GM21367 (cell line): Measurements from ENCODE around the gene HOXC10.

Source experiments
- ATAC-seq: cut with Tn5 transposase; IDR thresholded peaks from one replicate; pipeline ENCODE4 v1.9.1; 2021; ENCODE audit not compliant: unreplicated experiment

The HOXC10 gene

DNA sequence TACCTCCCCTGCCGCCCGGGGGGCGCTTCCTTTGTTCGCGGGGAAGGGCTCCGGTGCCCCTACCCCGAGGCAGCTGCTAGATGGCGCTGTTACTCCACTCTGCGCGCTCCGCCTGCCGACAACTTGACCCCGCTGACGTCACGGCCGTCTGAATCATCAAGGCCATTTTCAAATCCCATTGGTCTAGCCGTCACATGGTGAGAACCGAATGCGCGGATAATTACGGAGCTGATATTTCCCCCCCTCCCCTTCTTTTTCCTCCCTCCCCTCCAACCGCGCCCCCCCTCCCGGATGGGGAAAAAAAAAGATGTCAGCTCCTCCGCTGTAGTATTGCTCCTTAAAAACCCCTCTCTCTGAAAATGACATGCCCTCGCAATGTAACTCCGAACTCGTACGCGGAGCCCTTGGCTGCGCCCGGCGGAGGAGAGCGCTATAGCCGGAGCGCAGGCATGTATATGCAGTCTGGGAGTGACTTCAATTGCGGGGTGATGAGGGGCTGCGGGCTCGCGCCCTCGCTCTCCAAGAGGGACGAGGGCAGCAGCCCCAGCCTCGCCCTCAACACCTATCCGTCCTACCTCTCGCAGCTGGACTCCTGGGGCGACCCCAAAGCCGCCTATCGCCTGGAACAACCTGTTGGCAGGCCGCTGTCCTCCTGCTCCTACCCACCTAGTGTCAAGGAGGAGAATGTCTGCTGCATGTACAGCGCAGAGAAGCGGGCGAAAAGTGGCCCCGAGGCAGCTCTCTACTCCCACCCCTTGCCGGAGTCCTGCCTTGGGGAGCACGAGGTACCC, at the start of gene HOXC10:
Gene HOXC10 (plus strand): TSS at position 246 of the 791 bp plus-strand sequence. CDS start 114 bp downstream, at position 360.
- no peak for ATAC-seq

DNA sequence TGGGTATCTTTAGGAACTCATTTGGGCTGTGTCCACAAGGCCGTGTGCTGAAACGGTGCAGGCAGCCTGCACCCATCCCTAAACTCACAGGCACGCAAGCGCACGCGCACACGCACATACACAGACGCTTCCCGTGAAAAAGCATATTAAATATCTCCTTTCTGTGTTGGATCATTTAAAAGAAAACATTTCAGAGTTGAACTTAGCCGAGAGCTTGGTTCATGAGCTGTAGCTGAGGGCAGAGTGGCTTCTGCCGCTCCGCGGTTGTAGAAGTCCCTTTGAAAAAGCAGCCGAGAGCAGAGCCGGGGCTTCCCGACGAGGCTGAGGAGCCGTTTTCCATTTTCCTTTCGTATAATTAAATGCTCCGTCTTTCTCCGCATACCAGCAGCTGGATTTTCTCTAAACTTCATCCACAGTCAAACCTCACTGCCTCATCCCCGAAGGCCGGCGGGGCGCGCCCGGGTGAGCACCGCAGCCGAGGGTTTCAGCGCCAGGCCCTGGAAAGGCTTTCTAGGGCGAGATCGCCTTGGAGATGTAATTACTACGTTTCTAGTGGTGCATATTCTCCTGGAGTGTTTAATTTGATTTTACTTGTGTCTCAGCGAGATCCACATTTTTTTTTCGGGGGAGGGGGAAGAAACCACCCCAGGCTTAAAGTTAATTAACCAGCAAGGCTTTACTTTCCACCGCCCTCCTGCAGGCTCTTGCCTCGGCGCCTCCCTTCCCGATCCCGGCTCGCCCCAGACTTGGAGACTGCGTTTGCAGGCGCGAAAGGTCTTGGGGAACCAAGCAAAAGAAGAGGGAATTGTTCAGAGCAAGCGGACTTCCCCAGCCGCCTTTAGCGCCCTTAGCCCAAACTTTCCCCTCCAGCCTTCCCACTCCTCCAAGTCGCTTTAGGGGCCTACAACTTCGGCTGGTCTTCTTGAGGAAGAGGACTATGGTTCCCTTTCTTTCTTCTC, 49.3 kb upstream of the HOXC10 start:
- ATAC-seq, result no peak

DNA sequence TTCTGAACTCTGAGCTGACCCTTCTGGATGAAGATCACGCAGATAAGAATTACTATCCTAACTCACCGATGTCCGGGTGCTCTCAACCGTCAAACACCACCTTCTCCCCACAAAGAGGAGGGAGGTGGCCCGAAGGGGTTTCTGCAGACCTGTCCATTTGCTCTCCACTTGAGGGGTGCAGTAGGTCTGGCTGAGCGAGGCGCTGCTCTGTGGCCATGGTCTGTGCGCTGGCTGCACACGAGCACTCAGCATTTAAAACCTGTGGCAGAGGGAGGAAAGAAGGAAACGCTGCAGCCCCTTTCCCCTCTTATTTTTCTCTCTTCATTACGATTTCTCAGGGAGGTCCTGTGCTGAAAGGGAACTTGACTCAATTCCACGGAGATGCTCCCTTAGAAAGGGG, 47.8 kb upstream of the HOXC10 start:
- no peak for ATAC-seq

DNA sequence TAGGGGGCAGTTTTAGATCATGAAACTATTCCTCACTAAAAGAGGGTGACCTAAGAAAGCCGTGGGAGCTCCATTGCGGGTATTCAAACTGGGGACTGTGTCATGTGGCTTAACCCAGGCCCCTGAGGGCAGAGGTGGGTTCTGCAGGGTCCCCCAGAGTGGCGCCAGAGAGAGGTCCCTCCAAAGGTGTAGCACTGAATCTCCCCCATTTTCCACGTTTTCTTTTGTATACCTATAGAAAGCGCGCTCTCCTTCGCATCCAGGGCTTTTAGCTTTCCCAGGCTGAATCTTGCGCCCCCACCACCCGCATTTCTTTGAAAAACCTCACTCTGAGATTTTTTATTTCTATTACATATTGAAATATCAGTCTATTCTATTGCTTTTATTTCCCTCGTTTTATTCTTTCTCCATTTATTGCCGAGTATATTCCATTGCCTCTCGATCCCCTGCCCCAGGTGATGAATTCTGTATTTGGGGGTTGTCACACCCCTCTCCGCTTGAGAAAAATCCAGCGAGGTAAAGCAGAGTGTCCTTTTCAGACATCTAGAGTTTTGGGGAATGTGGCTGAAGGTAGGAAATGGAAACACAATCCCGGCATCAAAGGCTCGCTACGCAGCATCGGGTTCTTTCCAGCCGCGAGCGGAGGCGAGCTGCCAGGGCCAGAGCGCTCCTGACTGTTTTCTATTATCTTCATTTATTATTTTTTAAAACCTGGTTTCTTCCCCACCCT, 47.2 kb upstream of the HOXC10 start:
- ATAC-seq, result no peak

DNA sequence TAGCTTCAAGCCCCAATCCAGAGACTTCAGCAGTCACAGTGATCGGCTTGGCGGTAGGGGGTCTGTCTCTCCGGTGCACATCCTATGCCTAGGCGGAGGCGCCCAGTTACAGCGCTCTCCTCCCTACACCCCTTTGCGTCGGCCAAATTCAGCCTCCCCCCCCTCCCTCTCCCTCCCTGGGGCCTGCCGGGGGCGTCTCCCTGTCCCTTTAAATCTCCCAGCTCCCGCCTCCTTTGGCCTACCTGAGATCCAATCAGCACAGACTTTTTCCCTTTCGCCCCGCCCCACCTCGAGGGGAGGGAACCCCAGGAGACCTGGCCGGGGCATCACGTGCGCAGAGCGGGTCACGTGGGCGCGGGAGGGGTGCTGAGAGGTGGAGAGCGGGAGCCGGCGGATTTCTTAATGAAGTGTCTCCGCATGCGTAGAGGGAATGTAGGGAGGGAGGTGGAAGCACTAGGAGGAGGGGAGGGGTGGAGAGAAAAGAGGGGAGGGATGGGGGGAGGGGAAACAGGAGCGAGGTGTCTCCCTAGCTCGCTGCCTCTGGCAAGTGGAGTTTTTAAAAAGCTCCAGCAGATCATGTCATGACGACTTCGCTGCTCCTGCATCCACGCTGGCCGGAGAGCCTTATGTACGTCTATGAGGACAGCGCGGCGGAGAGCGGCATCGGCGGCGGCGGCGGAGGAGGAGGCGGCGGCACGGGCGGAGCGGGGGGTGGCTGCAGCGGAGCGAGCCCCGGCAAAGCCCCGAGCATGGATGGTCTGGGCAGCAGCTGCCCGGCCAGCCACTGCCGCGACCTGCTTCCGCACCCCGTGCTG, 46.4 kb upstream of the HOXC10 start, which contains the start of gene HOXC13:
Gene HOXC13 (plus strand): TSS at position 506 of the 815 bp plus-strand sequence. CDS start 76 bp downstream, at position 582.
- no peak for ATAC-seq

DNA sequence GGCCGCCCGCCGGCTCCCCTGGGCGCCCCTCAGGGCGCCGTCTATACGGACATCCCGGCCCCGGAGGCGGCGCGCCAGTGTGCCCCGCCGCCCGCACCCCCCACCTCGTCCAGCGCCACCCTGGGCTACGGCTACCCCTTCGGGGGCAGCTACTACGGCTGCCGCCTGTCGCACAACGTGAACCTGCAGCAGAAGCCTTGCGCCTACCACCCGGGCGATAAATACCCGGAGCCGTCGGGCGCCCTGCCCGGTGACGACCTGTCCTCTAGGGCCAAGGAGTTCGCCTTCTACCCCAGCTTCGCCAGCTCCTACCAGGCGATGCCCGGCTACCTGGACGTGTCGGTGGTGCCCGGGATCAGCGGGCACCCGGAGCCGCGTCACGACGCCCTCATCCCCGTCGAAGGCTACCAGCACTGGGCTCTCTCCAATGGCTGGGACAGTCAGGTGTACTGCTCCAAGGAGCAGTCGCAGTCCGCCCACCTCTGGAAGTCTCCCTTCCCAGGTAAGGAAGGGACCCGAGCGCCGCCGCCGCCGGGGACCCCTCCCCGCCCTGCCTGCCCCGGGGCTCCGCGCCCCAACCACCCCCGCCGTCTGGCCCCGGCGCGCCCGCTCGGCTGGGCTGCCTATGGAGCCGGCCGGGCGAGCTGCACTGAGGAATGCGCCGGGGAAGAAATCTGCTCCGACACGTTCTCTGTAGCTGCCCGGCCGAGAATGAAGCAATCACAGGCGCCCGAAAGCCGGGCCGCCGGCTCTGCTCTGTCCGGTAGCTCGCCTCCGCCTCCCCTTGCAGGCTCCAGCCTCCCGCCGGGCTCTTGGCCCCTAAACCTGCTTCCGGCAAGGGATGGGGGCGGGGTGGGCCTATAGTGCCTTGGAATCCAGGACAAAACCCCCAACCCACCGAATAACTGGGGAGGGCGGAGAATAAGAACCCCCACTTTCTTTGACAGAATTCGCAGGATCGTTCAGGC, 45.5 kb upstream of the HOXC10 start:
- no peak for ATAC-seq

DNA sequence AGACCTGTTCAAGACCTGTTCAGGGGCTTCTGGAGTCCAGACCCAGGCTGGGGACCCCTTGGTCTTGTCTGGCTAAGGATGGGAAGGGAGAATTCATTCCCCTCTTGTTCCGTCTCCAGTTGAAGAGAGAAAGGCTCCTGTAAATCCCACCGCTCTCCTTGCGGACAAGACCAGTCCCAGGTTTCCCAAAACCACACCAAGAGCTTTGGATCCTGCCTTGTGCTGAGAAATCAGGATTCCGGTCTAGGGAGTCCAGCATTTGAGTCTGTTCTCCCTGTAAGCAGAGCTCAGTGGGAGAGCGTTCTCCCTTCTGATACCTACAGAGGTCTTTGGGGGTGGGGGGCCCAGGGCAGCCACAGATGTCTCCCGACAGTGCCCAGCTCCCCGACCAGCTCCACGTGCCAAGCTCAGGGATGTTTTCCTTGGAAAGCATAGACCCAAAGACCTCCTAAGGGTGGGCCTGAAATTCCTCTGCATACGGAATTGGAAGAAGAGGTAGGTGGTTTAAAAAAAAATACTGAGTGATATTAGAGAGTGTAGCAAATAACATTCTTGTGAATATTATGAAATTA, 44.4 kb upstream of the HOXC10 start:
- ATAC-seq, result no peak

DNA sequence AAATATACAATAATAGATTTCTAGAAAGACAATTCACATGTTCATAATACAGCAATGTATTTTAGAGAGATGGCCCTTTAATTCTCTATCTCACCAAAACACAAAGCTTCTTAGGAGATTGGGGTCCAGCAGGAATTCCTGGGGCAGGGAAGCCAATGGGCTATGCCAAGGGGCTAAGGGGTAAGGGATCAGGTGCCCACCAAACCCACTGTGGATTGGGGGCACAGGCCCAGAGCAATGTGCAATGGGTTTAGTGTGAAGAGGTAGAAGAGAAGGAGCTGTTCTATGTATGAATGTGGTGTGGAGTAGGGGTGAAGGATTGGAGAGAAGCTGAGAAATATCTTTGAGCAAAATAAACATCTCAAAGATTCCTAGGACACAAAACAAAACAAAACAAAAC, 43.8 kb upstream of the HOXC10 start:
- no peak for ATAC-seq

DNA sequence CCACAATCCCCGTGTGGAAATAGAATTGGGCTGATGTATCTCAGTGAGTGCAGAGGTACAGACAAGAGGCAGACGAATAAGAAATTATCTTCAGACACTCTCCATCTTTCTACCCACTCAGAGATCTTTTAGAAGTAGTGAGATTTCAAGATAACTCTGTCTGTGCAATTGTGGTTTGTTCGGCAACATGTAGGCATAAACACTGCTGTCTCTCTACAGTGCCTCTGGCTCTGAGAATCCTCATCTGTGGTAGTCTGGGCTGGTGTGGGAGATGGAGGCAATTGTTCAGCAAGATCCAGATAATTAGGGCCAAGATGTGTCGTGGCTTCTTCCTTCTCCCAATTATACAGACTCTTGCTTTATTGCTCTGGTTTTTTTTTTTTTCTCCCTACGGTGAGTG, 43.2 kb upstream of the HOXC10 start:
- ATAC-seq, result no peak

DNA sequence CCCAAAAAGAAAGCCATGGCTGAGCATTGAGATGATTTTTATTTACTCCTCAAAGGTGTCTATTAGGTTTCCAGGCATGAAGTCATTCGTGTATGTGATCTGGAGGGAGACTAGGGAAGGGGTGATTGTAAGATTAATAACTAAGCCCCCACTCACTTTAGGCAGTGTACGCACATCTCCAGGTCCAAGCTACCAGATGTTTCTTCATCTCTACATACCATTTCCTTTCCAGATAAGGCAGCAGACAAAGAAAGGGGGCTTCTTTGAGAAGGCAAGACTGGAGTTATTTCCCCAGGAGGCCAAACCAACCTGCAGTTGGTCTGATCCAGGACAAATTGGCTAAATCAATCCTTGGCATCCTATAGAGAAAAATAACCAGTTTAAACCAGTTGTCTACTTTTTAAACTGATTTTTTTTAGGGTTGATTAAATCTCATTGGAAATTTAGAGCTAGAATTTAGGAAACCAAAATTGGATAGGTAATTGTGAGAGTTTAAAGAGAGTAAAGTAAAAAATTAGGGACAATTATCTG, 42.4 kb upstream of the HOXC10 start:
- ATAC-seq, result no peak

DNA sequence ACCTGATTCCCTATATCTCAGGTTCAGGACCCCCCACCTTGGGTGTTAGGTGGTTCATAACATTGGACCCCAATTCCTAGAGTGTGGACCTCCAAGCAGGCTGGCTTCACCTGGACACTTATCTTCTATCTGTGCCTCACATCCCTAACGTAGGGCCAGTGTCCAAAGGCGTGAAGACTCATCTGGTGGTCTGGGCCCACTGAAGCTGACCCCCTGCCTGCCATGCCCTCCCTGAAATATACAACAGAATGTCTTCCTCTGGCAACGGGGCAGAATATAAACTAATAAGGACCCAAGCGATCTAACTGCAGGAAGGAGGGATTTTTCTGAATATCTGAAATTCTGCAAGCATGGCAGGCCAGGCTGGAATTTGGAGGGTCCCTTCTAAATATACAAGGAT, 40.7 kb upstream of the HOXC10 start:
- ATAC-seq, result no peak

DNA sequence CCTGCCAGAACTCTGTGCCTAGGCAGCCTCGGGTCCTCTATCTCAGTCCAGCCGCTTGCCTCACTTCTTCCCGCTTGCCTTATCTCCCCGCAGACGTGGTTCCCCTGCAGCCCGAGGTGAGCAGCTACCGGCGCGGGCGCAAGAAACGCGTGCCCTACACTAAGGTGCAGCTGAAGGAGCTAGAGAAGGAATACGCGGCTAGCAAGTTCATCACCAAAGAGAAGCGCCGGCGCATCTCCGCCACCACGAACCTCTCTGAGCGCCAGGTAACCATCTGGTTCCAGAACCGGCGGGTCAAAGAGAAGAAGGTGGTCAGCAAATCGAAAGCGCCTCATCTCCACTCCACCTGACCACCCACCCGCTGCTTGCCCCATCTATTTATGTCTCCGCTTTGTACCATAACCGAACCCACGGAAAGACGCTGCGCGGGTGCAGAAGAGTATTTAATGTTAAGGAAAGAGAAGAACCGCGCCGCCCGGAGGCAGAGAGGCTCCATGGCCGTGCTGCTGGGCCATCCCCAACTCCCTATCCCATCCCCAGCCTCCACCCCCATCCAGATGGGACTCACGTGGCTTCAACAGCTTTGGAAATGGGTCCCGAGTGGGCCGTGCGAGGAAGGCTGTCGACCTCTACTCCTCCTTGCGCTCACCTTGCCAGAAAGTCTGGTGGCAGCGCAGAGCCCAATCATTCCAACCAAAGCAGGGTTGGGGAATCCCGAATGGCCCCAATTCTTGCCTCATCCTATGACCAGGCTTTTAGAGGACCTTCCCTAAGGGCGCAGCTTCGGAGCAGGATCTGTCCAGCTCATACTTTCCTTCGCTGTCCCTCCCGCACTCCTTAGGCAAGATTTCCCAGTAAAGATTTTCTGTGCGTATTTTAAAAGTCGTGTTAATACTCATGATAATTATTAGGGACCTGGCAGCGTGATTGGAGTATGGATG, 39.8 kb upstream of the HOXC10 start:
- no peak for ATAC-seq

DNA sequence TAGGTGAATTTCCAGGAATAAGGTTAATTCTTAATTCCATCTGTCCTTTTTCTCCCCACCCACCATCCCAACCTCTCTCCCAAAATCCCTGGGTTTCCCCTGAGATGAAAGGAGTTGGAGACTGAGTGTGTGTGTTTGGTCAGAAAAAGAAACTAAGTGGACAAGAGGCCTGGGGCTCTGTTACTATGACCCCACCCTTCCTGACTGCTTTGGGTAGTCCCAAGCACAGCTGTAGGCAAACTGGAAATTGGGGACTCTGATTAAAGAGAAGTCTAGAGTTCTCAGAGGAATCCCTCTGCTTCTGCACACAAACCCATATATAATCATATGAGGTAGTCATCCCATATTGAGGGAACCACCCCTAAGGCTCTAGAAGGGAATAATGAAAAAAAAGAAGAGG, 37.2 kb upstream of the HOXC10 start:
- ATAC-seq, result no peak

DNA sequence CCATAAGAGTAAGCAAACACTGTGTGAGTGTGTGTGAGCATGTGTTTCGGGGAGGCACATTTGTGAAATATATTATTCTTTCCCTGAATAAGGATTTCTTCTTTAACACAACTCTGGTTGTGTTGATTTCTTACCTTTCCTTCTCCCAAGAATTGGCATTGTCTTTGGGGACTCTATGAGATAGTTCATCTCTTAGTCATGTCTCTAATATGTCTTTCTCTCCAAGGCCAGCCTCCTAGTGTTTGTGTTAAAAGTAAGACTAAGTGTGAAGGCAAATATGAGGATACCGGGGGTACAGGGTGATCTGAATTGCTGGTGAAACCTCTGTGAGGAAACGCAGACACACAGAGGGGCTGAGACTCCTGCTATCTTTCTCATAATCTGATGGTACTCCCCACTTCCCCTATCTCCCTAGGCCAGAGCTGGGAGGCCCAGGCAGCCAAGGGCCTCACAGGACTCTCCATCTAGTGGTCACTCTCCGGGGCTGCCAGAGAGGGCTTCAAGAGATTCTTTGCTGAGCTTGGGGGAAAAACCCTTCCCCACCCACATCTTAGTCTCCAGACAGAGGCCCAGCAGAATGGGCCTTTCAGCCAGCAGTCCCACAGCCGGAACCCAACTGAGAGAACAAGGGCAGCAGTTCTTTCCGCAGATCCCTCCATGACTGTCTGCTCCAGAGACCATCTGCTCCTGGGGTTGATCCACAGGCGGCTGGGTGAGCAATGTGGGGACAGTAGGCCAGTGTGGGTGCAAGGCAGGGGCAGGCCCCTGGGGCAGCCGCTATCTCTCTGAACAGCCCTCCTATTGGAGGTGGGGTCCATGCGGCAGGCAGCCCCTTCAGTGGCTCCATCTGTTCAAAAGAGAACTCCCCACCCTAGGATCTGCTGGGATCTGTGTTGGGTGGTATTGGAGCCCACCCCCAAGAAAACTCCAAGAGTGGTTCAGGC, 36.0 kb upstream of the HOXC10 start:
- ATAC-seq, result no peak

DNA sequence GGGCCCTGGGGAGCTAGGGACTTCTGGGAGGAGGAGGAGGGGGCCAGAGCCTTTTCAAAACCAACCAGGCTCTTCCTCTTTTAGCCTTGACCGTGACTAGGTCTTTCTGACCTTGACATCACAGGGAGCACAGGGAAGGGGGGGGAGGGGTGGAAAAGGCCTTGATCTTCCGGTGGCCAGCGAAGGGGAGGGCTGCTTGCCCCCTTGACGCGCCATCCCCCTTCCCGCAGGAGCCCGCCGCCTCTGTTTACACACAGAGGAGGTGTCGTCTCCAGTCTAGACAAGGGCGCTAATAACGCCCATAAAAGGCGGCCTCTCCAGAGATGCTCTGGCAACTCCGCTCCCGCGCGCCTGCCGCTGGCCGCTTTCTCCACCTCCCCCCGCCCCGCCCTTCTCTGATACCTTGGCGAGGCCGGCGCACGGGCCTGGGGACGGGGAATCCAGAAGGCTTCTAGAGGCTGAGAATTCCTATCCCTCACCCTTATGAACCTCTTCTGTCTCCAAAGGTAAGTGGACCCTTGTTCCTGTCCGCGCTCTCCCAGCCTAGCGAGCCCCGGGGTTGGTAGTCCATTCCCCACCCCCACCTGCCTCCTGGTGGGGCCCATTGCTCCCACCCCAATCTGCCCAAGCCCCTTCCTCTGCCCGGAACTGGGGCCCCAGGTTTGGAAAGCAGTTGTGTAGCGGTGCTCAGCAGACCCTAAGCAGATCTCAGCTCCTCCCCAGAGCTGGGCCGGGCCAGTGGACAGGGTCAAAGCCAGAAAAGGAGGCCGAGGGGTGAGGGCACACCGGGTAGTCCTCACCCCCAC, 35.1 kb upstream of the HOXC10 start:
- no peak for ATAC-seq

DNA sequence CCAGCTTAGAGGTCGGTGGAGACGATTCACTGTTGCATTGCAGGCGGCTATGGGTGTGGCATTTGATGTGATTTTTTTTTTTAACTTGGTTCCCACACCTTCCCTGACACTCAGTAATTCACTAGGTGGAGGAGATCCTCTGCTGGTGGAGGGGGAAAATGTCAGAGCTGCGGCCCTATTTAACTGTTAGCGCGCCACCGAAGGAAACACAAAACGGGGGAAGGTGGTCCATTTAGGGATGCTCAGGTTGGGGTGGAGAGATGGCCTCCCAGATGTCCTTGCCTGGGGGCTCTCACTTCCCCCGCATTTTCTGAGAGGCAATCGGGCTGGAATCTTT, 34.5 kb upstream of the HOXC10 start:
- ATAC-seq, result no peak
